GM19438 (cell line): Measurements from ENCODE around the gene ERN2.

ENCODE experiments used
- ATAC-seq: cut with Tn5 transposase; IDR thresholded peaks from one replicate; pipeline ENCODE4 v1.9.1; 2021; ENCODE audit warnings: low read depth; ENCODE audit not compliant: unreplicated experiment

Gene ERN2

GRCh38 chr16:23650674-23651416 lies 62.2 kb downstream of the ERN2 start:
- ATAC-seq: no peak

GRCh38 chr16:23642246-23642774 lies 70.7 kb downstream of the ERN2 start:
- no peak for ATAC-seq

GRCh38 chr16:23640931-23641765 lies 71.9 kb downstream of the ERN2 start, which contains the start of the genes DCTN5 and PALB2:
TSS of gene DCTN5 (plus strand) at chr16:23641466. CDS start at chr16:23641543, 77 bp downstream.
TSS of gene PALB2 (minus strand) at chr16:23641310. CDS start at chr16:23641157, 153 bp downstream.
- ATAC-seq: peak; percentile 97

DNA sequence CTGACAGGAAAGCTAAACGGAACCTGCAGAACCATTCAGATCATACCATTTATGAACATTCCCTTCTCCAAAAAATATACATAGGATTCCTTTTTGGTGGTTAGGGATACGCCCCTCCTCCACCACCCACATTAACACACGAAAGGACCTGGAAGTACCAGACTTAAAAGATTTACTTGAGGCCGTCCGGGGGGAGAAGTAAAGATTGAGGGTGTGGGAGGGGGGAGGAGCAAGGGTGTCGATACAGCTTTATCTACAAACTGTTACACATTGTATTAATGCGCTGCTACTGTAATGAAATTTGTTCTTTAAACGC lies 72.4 kb downstream of the ERN2 start:
- no peak for ATAC-seq
